Hepatic stellate cell (primary cell): ENCODE measurements around the gene OSTM1.

Experiments
- DNase-seq: peaks from one replicate; pipeline ENCODE4 v3.0.0; 2011; ENCODE audit warnings: low spot score

OSTM1 gene

DNA sequence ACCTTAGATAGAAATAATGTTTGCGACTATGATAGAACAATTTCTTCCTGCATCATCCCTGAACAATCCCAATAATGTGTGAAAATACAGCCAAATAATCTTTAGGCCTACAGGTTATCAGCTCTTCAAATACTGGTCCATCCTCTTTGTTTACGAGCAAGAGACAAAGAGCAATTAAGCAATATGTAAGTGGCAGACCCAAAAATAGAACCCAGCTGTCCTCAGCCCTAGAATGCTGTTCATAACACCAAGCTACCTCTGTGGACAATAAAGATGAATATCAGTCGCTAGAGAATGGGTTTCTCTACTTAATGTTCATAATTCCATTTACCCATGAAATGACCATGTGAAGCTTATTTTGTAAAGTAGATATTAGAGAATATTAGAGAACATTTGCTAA is 28.4 kb upstream of the OSTM1 start:
- DNase-seq = no peak

- no peak for DNase-seq
These were observed 25.5 kb upstream of the OSTM1 start for GRCh38 chr6:108100003-108100402.

DNA sequence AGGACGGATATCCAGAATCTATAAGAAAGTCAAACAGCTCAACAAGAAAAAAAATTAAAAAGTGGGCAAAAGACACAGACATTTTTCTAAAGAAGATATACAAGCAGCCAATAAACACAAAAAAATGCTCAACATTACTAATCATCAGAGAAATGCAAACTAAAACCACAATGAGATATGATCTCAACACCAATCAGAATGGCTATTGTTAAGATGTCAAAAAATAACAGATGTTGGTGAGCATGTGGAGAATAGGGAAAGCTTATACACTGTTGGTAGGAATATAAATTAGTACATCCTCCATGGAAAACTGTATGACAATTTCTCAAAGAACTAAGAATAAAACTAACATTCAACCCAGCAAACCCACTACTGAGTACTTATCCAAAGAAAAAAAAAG is 23.3 kb upstream of the OSTM1 start:
- DNase-seq = no peak

DNA sequence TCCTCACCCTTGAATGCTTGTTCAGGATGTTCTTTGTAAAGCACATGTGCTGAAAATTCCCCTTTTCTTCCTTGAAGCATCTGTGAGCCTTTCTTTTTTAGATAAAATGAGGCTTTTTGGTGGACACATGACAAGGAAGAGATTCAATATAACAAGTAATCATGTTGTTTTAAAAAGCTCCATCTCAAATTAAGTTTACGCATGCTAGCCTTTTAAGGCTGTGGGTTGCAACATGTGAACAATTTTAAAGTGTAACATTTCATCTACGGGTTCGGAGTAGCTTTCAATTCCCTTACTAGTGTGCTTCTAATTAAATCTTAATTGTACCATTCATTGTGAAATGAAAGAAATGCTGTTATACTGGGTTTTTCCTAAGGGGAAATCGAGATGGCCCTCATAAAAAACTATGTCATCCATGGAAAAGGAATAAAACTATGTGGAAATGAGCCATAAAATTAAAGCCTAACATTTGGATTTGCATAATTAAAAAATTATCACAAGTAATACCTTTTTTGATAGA is 19.3 kb upstream of the OSTM1 start:
- DNase-seq = no peak

DNA sequence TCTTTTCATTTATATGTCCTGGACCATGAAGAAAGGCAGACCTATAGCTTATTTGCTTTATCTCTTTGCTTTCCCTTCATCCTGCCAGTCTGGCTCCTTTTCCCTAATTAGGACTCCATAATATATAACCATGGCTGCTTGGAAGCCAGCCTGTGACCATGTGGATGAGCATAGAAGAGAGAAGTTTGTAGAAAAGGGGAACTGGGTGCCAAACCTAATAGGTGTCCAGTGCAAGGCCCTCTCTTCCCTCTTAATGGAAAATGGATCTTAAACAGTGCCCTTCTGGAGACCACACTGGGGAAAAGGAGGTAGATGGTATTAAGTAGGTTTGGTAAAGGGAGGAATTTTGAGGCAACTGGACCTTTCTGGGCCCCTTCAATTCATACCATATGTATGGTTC is 16.7 kb upstream of the OSTM1 start:
- no peak for DNase-seq

- no peak for DNase-seq
These were observed 8.8 kb upstream of the OSTM1 start for GRCh38 chr6:108083349-108083748.

DNA sequence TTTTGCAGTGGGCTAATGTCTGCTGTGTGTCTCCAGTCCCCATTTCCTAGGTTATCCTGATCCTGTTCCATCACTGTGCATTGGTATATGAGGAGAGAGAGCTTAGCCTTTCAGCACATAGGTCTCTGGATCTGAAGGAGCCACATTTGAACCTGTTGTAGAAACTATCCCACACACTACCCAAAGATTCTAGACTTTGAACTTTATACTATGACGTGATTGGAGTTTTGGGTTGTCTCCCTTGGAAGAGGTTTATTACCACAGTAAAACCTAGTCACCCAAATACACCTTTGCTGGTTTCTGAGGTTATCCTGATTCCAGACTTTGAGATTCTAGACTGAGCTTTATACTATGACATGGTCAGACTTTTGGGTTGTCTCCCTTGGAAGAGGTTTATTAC is 8.0 kb upstream of the OSTM1 start:
- no peak for DNase-seq

- DNase-seq = peak; percentile 26
These were observed 5.7 kb upstream of the OSTM1 start for GRCh38 chr6:108080010-108080780.

DNA sequence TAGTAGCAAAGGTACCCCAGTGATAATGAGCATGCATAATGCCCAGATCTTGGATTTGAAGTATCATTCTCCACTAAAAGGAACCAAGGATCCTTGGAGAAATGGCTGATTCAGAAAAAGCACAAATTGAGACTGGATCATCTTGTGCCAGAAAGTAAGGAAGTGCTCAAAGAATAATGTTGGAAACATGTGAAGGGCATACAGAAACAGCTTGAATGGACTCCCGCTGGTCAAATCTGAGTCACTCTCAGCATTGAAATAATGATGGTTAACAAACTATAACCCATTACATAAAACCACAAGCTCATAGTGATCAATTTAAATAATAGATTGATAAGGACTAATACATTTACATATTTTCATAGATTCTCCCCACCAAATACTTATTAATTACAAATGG is 3.6 kb upstream of the OSTM1 start:
- no peak for DNase-seq

DNA sequence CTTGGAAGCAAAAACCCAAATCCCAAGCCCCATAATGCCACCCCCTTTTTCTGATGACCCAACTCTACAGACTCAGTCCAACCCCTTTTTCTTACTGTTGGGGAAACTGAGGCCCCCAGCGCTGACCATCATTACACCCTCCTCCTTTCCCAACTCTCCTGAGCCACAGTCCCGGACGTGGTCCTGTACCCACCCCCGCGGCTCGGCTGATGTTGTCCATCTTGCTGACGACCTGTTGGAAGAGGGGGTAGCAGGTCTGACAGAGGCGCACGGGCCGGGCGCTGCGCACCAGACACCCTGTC is 533 bp downstream of the OSTM1 start:
- DNase-seq = no peak

DNA sequence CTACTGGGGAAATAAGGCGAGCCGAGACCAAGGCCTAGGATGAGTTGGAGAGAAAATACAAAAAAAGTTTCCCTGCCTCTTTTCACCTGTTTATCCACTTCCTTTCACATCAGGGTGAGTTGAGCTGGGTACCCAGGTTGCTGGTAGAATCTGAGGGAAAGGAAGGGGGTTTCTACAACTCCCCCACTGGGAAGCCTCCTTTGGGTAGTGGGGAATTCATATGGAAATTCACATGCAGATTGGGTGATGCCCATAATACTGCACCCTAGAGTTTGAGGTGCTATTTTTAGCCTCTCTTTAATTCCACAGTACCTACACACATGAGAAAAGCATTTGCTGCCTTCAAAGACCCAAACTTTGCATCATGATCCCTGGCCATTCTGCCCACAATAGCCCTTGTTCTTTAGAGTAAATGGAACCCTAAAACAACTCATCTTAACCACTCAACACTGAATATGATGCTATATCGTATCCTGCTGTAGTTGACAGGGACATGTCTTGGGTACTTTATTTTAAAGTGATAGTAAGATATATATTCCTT is 2.7 kb downstream of the OSTM1 start:
- DNase-seq = no peak

GRCh38 chr6:108068618-108069017 is 5.9 kb downstream of the OSTM1 start:
- DNase-seq = no peak

DNA sequence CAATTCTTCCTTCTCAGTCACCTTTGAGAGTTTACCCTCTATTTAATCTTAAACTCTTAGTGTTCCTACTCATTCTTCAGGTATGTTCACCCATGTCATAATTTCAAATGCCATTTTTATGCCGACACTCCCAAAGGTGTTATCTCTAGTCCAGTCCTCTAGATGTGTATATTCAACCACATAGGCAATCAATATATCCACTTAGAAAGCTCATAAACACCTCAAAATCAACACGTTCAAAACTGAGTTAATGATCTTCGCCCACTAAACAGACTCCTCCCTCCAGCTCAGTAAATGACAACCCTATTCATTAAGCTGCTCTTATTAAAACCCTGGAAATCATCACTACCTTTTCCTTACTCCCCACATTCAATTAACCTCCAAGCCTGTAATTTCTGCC is 6.4 kb downstream of the OSTM1 start:
- no peak for DNase-seq

GRCh38 chr6:108052706-108053105 is 21.8 kb downstream of the OSTM1 start:
- no peak for DNase-seq

DNA sequence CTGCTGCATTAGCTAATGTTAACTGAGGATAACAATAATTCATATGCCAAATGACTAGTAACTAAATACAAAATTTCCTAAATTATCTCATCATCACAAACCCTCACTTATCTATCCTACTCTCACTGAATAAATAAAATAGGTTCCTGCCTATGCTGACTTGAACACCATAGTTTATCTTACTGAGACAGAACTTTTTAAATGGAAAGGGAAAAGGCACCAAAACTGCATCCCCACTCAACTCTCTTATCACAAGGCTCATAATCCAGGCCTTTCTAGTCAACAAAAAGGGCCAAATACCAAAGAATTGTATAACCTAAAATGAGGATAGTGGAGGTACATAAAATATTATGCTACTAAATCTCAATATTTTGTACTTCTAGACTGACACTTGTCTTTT is 23.1 kb downstream of the OSTM1 start:
- no peak for DNase-seq

DNA sequence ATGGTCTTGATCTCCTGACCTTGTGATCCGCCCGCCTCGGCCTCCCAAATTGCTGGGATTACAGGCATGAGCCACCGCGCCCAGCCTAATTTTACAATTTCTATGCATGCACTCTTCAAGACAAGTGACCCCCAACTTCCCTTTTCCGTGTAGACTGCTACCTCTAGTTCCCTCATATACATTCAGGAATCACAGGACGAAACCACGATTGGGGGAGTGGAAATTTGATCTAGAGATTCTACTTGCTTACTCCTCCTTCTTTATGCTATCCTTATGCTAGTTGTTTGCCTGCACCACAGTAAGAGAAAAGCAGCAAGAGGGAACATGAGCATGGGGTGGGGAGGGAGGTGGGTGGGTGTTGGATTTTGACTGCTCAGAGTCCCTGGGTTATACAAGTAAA is 34.9 kb downstream of the OSTM1 start:
- no peak for DNase-seq

DNA sequence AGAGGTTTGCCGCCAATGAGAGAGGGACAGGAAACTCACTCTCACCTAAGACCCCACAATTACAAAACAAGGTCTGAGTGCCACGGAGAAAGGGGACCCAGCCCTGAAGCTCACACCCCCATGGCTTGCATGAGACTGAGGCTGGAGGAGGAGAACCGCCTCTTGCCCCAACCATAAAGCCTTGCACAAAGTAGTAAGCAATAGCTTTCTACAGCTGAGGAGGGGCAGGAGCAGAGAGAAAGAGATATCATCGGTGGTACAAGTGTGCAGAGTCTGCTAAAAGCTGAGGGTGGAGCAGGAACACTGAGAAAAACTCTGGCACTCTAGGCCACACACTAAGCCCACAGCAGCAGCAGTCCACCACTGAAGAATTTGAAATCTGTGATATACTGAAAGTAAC is 37.7 kb downstream of the OSTM1 start:
- DNase-seq = no peak

- DNase-seq = no peak
These were observed 42.6 kb downstream of the OSTM1 start for GRCh38 chr6:108031968-108032367.

GRCh38 chr6:108030211-108030610 is 44.3 kb downstream of the OSTM1 start:
- DNase-seq = no peak

- DNase-seq = no peak
These were observed 45.2 kb downstream of the OSTM1 start for GRCh38 chr6:108029226-108029921.

DNA sequence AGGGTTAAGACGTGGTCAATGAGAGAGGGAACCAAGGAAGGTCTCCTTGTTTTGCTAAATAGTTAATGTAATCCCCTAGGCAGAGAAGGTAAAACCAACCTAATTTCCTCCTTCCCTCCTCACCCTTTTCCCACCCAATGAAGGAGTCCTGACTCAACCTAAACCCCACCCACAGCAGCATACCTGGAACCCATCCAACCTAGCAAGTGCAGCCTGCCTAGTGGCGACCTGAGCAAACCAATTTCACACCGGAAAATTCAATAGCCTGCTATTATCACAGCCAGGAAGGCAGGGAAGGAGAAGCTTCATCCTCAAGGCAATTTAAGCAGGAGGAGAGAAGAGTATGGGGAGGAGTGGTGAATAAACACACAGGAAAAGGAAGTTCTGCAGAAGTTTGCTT is 46.9 kb downstream of the OSTM1 start:
- no peak for DNase-seq

GRCh38 chr6:108027056-108027455 is 47.5 kb downstream of the OSTM1 start:
- no peak for DNase-seq

DNA sequence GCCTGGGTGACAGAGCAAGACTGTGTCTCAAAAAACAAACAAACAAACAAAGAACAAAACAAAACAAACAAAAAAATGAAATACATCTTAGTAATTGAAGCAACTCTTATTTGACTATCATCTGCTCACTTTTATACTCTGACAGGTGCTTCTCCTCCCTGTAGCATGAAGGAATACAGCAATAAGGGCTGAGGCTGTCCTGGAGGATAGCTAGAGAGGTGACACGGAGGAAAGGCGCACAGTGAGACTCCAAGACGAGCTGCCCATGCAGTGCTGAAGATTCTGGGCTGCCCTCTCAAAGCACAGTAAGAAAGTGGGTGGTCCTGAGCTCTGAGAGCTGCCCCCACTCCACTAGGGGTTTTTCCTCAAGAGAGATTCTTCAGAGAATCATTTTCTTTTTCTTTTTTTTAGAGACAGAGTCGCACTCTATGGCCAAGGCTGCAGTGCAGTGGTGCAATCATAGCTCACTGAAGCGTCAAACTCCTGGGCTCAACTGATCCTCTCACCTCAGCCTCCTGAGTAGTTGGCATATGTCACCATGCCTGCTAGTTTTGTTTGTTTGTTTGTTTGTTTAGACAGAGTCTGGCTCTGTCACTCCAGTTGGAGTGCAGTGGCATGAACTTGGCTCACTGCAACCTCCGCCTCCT is 50.0 kb downstream of the OSTM1 start:
- no peak for DNase-seq
